ENCODE data around the gene MRPL1.
"Not testable (repeated sequence)": the region's sequence is repeated elsewhere in the genome, so short reads cannot be mapped to it uniquely, and the experiment has no call there.

Gene MRPL1

DNA sequence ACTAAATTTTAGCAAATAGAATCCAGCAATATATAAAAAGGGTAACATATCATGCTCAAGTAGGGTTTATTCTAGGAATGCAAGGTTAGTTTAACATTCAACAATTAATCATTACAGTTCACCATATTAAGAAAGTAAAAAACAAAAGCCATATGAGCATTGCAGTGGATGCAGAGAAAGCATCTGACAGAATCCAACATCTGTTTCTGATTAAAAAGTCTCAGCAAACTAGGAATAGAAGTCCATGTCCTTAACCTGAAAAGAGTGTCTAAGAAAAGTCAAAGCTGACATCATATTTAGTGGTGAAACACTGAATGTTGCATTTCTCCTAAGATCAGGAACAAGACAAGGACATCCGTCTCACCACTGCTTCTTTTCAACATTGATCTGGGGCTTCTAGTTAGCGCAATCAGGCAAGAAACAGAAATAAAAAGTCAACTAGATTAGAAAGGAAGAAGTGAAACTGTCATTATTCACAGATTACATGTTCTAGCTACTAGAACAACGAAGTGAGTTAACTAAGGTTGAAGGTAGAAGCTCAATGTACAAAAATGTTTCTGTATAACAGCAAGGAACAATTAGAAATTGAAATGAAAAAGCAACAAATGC lies 49.3 kb downstream of the MRPL1 start:
- no peak for DNase-seq (ENCODE audit: low read depth in 1 of 2, low spot score in 1 of 2)

DNA sequence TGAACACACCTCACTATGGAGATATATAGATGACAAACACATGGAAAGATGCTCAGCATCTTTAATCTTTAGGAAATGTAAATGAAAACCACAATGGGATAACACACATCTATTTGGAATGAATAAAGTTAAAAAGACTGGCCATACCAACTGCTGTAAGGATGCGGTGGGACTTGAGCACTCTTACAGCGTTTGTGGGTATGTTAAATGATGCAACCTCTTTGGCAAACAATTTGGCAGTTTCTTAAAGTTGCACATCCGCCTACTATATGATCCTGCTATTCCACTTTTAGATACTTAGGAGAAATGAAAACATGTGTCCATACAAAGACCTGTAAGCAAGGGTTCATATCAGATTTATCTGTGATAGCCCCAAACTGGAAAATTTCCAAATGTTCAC lies 50.7 kb downstream of the MRPL1 start:
- DNase-seq (ENCODE audit: low read depth in 1 of 2, low spot score in 1 of 2), result no peak

DNA sequence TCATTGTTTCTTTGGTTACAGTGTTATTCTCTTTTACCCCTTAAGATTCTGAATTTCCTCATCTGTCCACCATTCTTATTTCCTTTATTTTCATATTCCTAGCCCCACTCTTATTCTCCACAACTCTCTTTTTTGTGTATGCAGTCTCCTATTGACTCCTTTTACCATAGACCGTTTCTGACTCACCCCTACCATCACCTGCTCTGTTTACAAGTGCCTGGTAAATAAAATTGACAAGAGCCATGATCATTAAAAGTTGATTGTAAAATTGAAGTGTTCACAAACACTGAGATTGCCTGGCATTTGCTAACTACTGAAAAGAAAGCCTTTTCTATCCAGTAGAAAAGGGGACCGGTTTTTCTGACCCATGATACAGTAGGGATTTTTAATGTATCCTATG lies 54.4 kb downstream of the MRPL1 start:
- no peak for DNase-seq (ENCODE audit: low read depth in 1 of 2, low spot score in 1 of 2)

DNA sequence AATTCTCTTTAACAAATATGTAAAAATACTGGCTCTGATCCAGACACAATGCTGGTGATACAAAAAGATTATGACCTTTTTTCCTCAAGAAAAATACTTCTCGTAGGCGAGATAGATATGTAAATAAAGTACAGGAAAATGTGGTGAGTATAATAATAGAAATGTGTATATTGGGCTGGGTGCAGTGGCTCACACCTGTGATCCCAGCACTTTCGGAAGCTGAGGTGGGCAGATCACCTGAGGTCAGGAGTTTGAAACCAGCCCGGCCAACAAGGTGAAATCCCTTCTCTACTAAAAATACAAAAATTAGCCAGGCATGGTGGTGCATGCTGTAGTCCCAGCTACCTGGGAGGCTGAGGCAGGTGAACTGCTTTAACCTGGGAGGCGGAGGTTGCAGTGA lies 55.0 kb downstream of the MRPL1 start:
- DNase-seq (ENCODE audit: low read depth in 1 of 2, low spot score in 1 of 2), result no peak

GRCh38 chr4:77920371-77920770 lies 57.7 kb downstream of the MRPL1 start:
- no peak for DNase-seq (ENCODE audit: low read depth in 1 of 2, low spot score in 1 of 2)

GRCh38 chr4:77921701-77922100 lies 59.1 kb downstream of the MRPL1 start:
- DNase-seq (ENCODE audit: low read depth in 1 of 2, low spot score in 1 of 2), result no peak

DNA sequence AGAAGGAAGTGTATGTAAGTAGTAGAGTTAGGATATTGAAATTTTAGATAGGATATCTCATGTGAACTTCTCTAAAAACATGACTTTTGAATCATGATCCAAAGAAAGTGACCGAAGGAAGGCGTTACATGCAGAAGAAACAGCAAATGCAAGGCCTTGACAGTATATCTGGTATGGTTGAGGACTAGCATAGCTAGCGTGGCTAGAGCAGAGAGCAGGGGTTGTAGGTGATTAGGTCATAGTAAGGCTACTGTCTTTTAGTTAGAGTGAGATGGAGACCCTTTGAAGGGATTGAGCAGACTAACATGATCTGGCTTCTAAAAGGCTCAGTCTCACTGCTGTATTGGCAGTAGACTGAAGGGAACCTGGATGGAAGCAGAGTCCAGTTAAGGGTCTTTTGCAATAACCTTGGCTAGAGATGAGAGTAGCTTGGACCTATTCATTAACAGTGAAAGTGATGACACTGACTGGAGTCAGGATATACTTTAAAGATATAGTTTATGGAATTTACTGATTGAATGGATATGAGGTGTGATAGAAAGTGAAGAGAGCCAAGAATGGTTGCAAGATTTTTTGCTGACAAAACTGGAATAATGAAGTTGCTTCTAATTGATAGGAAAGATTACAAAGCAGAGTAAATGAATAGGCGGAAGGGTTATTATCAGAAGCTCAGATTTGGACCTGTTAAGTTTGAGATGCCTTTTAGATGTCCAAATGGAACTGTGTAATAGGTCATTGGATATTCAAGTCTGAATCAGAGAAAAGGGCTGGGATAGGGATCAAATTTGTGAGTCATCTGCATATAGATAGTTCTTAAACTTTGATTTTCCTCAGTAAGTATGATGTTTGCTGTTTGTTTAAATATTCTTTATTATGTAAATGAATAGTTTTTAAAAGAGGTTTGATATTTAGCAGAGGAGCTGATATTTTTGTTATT lies 59.8 kb downstream of the MRPL1 start:
- DNase-seq (ENCODE audit: low read depth in 1 of 2, low spot score in 1 of 2), result no peak

GRCh38 chr4:77927991-77928925 lies 65.6 kb downstream of the MRPL1 start:
- DNase-seq (ENCODE audit: low read depth in 1 of 2, low spot score in 1 of 2), result no peak

DNA sequence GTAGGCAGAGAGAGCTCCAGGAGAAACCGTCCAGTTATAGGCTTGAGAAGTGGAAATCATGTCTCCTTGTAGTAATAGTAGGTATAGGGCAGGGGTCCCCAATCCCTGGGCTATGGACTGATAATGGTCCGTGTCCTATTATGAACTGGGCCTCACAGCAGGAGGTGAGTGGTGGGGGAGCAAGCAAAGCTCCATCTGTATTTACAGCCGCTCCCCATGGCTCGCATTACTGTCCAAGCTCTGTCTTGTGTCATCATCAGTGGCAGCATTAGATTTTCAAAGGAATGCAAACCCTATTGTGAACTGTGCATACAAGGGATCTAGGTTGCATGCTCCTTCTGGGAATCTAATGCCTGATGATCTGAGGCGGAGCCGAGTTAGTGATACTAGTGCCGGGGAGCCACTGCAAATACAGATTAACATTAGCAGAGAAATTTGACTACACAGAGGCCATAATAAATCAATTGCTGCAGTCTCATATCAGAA lies 67.6 kb downstream of the MRPL1 start:
- no peak for DNase-seq (ENCODE audit: low read depth in 1 of 2, low spot score in 1 of 2)

DNA sequence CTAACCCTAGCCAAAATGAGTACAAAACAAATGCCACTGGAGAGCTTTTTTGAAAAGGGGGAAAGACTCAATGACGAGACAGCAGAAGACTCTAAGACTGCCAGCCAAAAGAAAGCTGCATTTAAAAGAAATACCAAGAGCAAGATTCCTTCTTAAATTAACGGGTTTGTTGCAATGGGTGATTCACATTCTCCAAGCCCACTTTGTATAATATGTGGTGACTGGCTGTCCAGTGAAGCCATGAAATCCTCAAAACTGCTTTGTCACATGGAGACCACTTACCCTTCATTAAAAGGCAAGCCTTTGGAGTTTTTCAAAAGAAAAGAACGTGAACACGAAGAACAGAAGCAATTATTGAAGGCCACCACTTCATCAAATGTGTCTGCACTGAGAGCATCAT lies 68.2 kb downstream of the MRPL1 start:
- no peak for DNase-seq (ENCODE audit: low read depth in 1 of 2, low spot score in 1 of 2)

DNA sequence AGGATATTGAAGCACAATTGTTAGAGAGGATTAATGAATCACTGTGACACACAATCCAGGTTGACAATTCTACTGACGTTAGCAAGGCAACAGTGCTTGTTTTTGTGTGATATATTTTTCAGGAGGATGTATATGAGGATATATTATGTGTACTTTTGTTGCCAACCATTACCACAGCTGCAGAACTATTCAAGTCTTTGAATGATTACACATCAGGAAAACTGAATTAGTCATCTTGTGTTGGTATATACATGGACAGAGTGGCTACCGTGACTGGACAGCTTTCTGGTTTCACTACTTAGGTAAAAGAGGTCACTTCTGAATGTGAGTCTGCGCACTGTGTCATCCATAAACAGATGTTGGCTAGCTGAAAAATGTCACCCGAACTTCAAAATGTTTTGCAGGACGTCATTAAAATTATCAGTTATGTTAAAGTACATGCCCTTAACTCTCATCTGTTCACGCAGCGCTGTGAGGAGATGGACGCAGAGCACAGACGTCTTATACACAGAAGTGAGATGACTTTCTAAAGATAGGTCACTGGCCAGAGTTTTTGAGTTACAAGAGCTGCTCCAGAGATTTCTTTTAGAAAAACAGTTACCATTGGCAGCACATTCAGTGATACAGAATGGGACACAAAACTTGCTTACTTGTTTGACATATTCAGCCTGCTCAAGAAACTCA lies 69.0 kb downstream of the MRPL1 start:
- no peak for DNase-seq (ENCODE audit: low read depth in 1 of 2, low spot score in 1 of 2)

DNA sequence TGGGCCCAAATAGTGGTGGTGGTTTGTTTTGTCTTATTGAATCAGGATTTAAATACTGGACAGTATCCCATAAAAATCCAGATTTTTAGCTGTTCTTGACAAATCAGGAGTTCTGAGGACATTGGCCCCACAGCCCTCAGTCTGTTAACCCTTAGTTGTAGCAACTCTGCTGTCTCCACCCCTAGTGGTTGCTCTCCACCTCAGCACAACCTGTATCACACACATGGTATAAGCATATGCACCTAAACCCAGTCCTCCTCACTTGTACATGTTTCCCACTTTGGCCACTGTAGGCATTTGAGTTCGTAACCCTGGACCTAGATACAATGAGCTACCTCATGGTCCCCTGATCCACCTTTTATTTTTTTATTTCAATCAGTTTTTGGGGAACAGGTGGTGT lies 75.9 kb downstream of the MRPL1 start:
- DNase-seq (ENCODE audit: low read depth in 1 of 2, low spot score in 1 of 2), result no peak

DNA sequence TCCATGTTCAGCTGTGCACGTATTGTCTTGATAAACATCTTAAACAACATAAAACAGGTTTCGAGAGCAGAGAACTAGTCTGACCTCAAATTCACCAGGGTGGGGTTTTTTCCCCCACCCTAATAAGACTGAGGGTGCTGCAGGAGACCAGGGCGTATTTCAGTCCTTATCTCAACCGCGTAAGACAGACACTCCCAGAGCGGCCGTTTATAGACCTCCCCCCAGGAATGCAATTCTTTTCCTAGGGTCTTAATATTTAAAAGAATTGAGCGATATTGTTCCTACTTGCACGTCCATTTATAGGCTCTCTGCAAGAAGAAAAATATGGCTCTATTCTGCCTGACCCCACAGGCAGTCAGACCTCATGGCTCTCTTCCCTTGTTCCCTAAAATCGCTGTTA lies 83.3 kb downstream of the MRPL1 start:
- not testable (repeated sequence) for DNase-seq (ENCODE audit: low read depth in 1 of 2, low spot score in 1 of 2)

- DNase-seq (ENCODE audit: low read depth in 1 of 2, low spot score in 1 of 2), result no peak
These were observed 87.6 kb downstream of the MRPL1 start for GRCh38 chr4:77950203-77950602.

DNA sequence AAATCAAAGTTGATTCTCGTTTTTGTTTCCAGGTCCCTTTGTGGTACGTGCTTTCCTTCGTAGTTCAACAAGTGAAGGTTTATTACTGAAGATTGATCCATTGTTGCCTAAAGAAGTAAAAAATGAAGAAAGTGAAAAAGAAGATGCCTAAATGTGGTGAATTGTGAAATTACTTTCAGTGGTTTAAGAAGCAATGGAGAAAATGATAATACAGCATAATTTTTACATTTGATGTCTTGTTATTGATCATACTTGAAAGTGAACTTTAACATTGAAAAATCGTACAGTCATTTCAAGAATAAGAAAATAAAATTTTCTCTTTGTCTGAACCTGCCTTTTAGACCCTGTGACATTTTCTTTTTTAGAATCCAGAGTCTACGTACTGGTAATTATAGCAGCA lies 89.8 kb downstream of the MRPL1 start:
- DNase-seq (ENCODE audit: low read depth in 1 of 2, low spot score in 1 of 2), result no peak

DNA sequence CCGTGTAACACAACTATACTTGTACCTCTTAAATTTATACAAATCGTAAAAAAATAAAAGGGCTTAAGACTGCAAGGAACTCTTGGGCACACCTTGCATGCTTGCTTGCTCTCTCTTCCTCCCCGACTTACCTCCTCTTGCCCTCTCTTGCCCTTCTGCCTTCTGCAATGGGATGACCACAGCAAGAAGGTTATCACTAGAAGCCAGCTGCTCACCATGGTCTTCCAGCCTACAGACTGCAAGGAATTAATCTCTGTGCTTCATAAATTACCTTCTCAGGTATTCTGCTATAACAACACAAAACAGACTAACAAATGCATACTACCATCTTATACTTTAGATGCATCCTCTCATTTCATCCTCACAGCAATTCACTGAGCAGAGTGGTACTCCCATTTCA lies 92.1 kb downstream of the MRPL1 start:
- DNase-seq (ENCODE audit: low read depth in 1 of 2, low spot score in 1 of 2), result no peak

DNA sequence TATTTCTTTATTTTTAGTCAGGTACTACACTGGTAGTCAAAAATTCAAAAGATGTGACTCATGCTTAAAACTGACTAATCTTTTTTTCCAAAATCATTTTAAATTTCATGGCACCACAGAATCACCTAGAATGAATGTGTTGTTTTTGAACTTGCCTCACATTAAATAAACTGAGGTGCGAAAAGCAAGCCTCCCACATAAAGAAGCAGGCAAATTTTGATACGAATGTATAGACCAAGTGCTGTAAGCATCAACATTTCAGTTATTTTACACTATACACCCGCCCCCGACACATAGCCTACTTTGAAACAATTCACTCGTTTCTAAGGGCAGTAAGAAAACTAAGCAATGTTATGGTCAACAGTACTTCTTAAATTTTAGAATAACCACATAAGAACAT lies 94.3 kb downstream of the MRPL1 start:
- no peak for DNase-seq (ENCODE audit: low read depth in 1 of 2, low spot score in 1 of 2)

DNA sequence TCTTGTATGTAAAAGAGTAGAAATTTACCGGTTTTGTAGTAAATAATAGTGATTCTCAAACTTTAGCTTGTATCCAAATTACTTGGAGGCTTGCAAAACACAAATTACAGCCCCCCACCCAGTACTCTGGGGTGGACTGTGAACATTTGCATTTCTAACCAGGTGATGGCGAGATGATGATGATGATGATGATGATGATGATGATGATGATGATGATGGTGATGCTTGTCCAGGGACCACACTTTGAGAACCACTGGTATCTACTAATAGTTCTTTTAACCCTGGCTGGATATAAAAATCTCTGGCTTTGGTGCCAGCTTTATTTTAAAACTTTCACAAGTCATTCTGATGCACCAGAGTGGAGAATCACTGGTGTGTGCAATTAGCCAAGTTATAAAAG lies 96.3 kb downstream of the MRPL1 start:
- DNase-seq (ENCODE audit: low read depth in 1 of 2, low spot score in 1 of 2), result no peak

- DNase-seq (ENCODE audit: low read depth in 1 of 2, low spot score in 1 of 2), result no peak
These were observed 97.1 kb downstream of the MRPL1 start for GRCh38 chr4:77959566-77960338.

DNA sequence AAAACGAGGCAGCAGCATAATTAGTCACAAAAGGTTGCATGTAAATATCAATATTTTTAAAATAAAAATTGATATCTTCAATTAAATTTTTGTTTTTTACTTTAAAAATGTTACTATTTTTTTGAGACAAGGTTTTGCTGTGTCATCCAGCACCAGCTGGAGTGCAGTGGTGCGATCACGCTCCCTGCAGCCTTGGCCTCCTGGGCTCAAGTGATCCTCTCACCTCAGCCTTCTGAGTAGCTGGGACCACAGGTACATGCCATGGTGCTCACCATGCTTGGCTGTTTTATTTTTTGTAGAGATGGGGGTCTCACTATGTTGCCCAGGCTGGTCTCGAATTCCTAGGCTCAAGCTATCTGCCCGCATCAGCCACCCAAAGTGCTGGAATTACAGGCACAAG lies 97.7 kb downstream of the MRPL1 start:
- no peak for DNase-seq (ENCODE audit: low read depth in 1 of 2, low spot score in 1 of 2)

Data from stimulated activated CD4-positive, alpha-beta T cell treated with anti-CD3 and anti-CD28 coated beads, Interleukin-15, amount 100 ng/mL, for 1 hour (primary cell).